Mesenchymal stem cell (in vitro differentiated cells and primary cell): ENCODE measurements around the gene OR1F1.
"Not testable (repeated sequence)": the region's sequence is repeated elsewhere in the genome, so short reads cannot be mapped to it uniquely, and the experiment has no call there.

ENCODE experiments used
- DNase-seq: peaks from one replicate; pipeline ENCODE4 v3.0.0-alpha.2; 2013
- H2AFZ ChIP-seq: one replicate; pipeline ENCODE4 v1.6.1; 2013; ENCODE audit warnings: low read depth, mild to moderate bottlenecking, control low read depth, inconsistent platforms, low read length, moderate library complexity
- H2AK5ac ChIP-seq: 2 replicates; pipeline ENCODE4 v1.6.1; 2013; ENCODE audit warnings: low read length, moderate library complexity, mild to moderate bottlenecking, inconsistent platforms; ENCODE audit not compliant: severe bottlenecking
- H2BK120ac ChIP-seq: one replicate; pipeline ENCODE4 v1.6.1; 2013; ENCODE audit warnings: low read depth, mild to moderate bottlenecking, inconsistent platforms, low read length, moderate library complexity
- H2BK12ac ChIP-seq, 2 experiments: one replicate each; pipeline ENCODE4 v1.6.1; 2013; ENCODE audit warnings: inconsistent platforms in 2 of 2, low read length in 2 of 2, mild to moderate bottlenecking in 2 of 2, moderate library complexity in 2 of 2, control low read depth in 1 of 2
- H2BK15ac ChIP-seq: one replicate; pipeline ENCODE4 v1.6.1; 2013; ENCODE audit warnings: mild to moderate bottlenecking, low read depth, inconsistent platforms; ENCODE audit not compliant: poor library complexity, severe bottlenecking
- H2BK5ac ChIP-seq: 2 replicates; pipeline ENCODE4 v1.6.1; 2013; ENCODE audit warnings: low read depth, mild to moderate bottlenecking, low read length, control low read depth, inconsistent platforms; ENCODE audit not compliant: poor library complexity, severe bottlenecking
- H3K14ac ChIP-seq, 2 experiments: one replicate each; pipeline ENCODE4 v1.6.1; 2013; ENCODE audit warnings: inconsistent platforms in 2 of 2, low read length in 2 of 2, control low read depth in 1 of 2, mild to moderate bottlenecking in 1 of 2, moderate library complexity in 1 of 2
- H3K18ac ChIP-seq, 2 experiments: one replicate each; pipeline ENCODE4 v1.6.1; 2013; ENCODE audit warnings: inconsistent platforms in 2 of 2, low read length in 2 of 2, control low read depth in 1 of 2, low read depth in 1 of 2, mild to moderate bottlenecking in 1 of 2
- H3K23ac ChIP-seq, 2 experiments: one replicate each; pipeline ENCODE4 v1.6.1; 2013; ENCODE audit warnings: inconsistent platforms in 2 of 2, low read length in 2 of 2, mild to moderate bottlenecking in 2 of 2, moderate library complexity in 2 of 2, control low read depth in 1 of 2
- H3K27ac ChIP-seq: 2 replicates; pipeline ENCODE4 v1.5.1; 2013; ENCODE audit warnings: mild to moderate bottlenecking, moderate library complexity, low read length, control low read depth, inconsistent platforms; ENCODE audit not compliant: poor library complexity, severe bottlenecking
- H3K27me3 ChIP-seq, 2 experiments: 2 replicates each; pipeline versions ENCODE4 v1.6.1 to v1.7.0; 2013; ENCODE audit warnings: low read length in 2 of 2, mild to moderate bottlenecking in 2 of 2, moderate library complexity in 2 of 2, control low read depth in 1 of 2, inconsistent platforms in 1 of 2; ENCODE audit not compliant: control insufficient read depth in 1 of 2, insufficient read depth in 1 of 2
- H3K36me3 ChIP-seq, 2 experiments: 2 replicates each; pipeline versions ENCODE4 v1.6.1 to v1.7.0; 2013; ENCODE audit warnings: low read length in 2 of 2, control low read depth in 1 of 2, inconsistent platforms in 1 of 2, low read depth in 1 of 2, mild to moderate bottlenecking in 1 of 2; ENCODE audit not compliant: insufficient read depth in 2 of 2, control insufficient read depth in 1 of 2
- H3K4ac ChIP-seq, 2 experiments: one replicate each; pipeline ENCODE4 v1.6.1; 2013; ENCODE audit warnings: inconsistent platforms in 2 of 2, low read length in 2 of 2, mild to moderate bottlenecking in 2 of 2, moderate library complexity in 2 of 2, control low read depth in 1 of 2, low read depth in 1 of 2
- H3K4me1 ChIP-seq: 2 replicates; pipeline ENCODE4 v1.6.1; 2013; ENCODE audit warnings: low read depth, low read length, control low read depth; ENCODE audit not compliant: control insufficient read depth, insufficient read depth
- H3K4me2 ChIP-seq: 2 replicates; pipeline ENCODE4 v1.6.1; 2013; ENCODE audit warnings: low read length, mild to moderate bottlenecking, inconsistent platforms; ENCODE audit not compliant: poor library complexity, severe bottlenecking
- H3K4me3 ChIP-seq, 2 experiments: 2 replicates each; pipeline versions ENCODE4 v1.5.1 to v1.7.0; 2013; ENCODE audit warnings: low read length in 2 of 2, mild to moderate bottlenecking in 2 of 2, control low read depth in 1 of 2, low read depth in 1 of 2; ENCODE audit not compliant: insufficient read depth in 1 of 2
- H3K79me1 ChIP-seq: replicated peaks from 2 replicates; pipeline ENCODE4 v1.6.1; 2013; ENCODE audit warnings: mild to moderate bottlenecking, control low read depth, low read length, inconsistent platforms; ENCODE audit not compliant: poor library complexity, severe bottlenecking
- H3K9ac ChIP-seq: 2 replicates; pipeline ENCODE4 v1.7.0; 2013; ENCODE audit warnings: mild to moderate bottlenecking, low read length, moderate library complexity
- H3K9me3 ChIP-seq: 2 replicates; pipeline ENCODE4 v1.7.0; 2013; ENCODE audit warnings: mild to moderate bottlenecking, low read length; ENCODE audit not compliant: control insufficient read depth
- H4K8ac ChIP-seq: one replicate; pipeline ENCODE4 v1.6.1; 2013; ENCODE audit warnings: inconsistent platforms, mild to moderate bottlenecking, low read length, moderate library complexity
- H4K91ac ChIP-seq: one replicate; pipeline ENCODE4 v1.6.1; 2013; ENCODE audit warnings: mild to moderate bottlenecking, low read length, inconsistent platforms
- WGBS: methylation state at CpG from one replicate; pipeline ENCODE4 v1.1.7; 2013; ENCODE audit warnings: mixed read lengths; 5-methylcytosine and 5-hydroxymethylcytosine counted together

The OR1F1 gene

GRCh38 chr16:3180445-3180878 is 7.5 kb upstream of the OR1F1 start:
- no peaks in the 10 kb centered on the region for H3K79me1 ChIP-seq
- no peak overlapping the region for H3K18ac ChIP-seq
- 13% methylated on average over 20 of the region's 21 CpGs for WGBS
- no peak overlapping the region for H2BK120ac ChIP-seq
- no peak overlapping the region for H2BK5ac ChIP-seq
- no peak overlapping the region for H2AK5ac ChIP-seq
- no peak overlapping the region for H3K23ac ChIP-seq
- H2AFZ ChIP-seq: no peak overlapping the region
- peaks cover 17% of the 10 kb centered on the region for H3K4me1 ChIP-seq
- H3K4me3 ChIP-seq: no peak overlapping the region
- peak; percentile 20 for DNase-seq
- no peak overlapping the region for H3K4ac ChIP-seq
- no peak overlapping the region for H3K4me2 ChIP-seq
- no peak overlapping the region for H3K9ac ChIP-seq
- H3K9me3 ChIP-seq: no peaks in the 10 kb centered on the region
- no peak overlapping the region for H2BK15ac ChIP-seq
- no peak overlapping the region for H4K8ac ChIP-seq
- H4K91ac ChIP-seq: no peak overlapping the region
- no peak overlapping the region for H2BK12ac ChIP-seq
- H3K27me3 ChIP-seq: peaks cover 59 to 72% of the 10 kb centered on the region in 2 experiments
- no peak overlapping the region for H3K27ac ChIP-seq
- H3K14ac ChIP-seq: no peak overlapping the region
- no peaks in the 10 kb centered on the region for H3K36me3 ChIP-seq

GRCh38 chr16:3182293-3182607 is 5.8 kb upstream of the OR1F1 start:
- not testable (repeated sequence) for H3K23ac ChIP-seq, H2BK12ac ChIP-seq, H2AK5ac ChIP-seq, H4K91ac ChIP-seq, H3K18ac ChIP-seq, H3K4ac ChIP-seq, H2BK120ac ChIP-seq, H3K79me1 ChIP-seq, H2AFZ ChIP-seq, H3K27ac ChIP-seq, H3K9me3 ChIP-seq, H3K4me2 ChIP-seq, H4K8ac ChIP-seq, H2BK5ac ChIP-seq, H3K9ac ChIP-seq, H2BK15ac ChIP-seq, DNase-seq, H3K4me3 ChIP-seq, H3K14ac ChIP-seq, H3K36me3 ChIP-seq
- Histone ChIP-seq H3K27me3 (peaks cover 53 to 64% of the 10 kb centered on the region in 2 experiments), H3K4me1 (peaks cover 17% of the 10 kb centered on the region)
- WGBS: 45% methylated on average over 6 of the region's 8 CpGs

- H2BK5ac ChIP-seq: no peak overlapping the region
- H3K4me3 ChIP-seq: peak overlapping the region; percentile 50 to 77
- no peak overlapping the region for H2BK15ac ChIP-seq
- no peak overlapping the region for H3K18ac ChIP-seq
- no peak overlapping the region for H2AK5ac ChIP-seq
- under 1% methylated on average over 62 of the region's 72 CpGs for WGBS
- H3K4ac ChIP-seq: no peak overlapping the region
- H3K4me1 ChIP-seq: peaks cover 17% of the 10 kb centered on the region
- peak overlapping the region; percentile 18 for H3K9ac ChIP-seq
- H2BK12ac ChIP-seq: no peak overlapping the region
- DNase-seq: peak; percentile 65
- no peaks in the 10 kb centered on the region for H3K9me3 ChIP-seq
- H3K79me1 ChIP-seq: no peaks in the 10 kb centered on the region
- H4K8ac ChIP-seq: peak overlapping the region; percentile 10
- no peak overlapping the region for H2BK120ac ChIP-seq
- peaks cover 49 to 61% of the 10 kb centered on the region in 2 experiments for H3K27me3 ChIP-seq
- peak overlapping the region in 1 of 2 experiments; percentile 60 for H3K23ac ChIP-seq
- no peak overlapping the region for H3K14ac ChIP-seq
- H2AFZ ChIP-seq: peak overlapping the region; percentile 70
- H3K4me2 ChIP-seq: peak overlapping the region; percentile 93
- H3K27ac ChIP-seq: no peak overlapping the region
- H3K36me3 ChIP-seq: no peaks in the 10 kb centered on the region
- H4K91ac ChIP-seq: peak overlapping the region; percentile 18
Observed at GRCh38 chr16:3182608-3183444, 5.2 kb upstream of the OR1F1 start.

- Histone ChIP-seq H3K4me2 (peak overlapping the region; percentile 93), H3K27me3 (peaks cover 47 to 56% of the 10 kb centered on the region in 2 experiments), H2BK5ac (no peak overlapping the region), H3K9me3 (no peaks in the 10 kb centered on the region), H2AK5ac (no peak overlapping the region), H3K23ac (peak overlapping the region in 1 of 2 experiments; percentile 60), H3K36me3 (no peaks in the 10 kb centered on the region), H2BK15ac (no peak overlapping the region), H4K91ac (no peak overlapping the region), H3K18ac (no peak overlapping the region), H3K79me1 (no peaks in the 10 kb centered on the region), H2AFZ (peak overlapping the region; percentile 70), H3K14ac (no peak overlapping the region), H2BK120ac (no peak overlapping the region), H3K27ac (no peak overlapping the region), H3K4me1 (peaks cover 19% of the 10 kb centered on the region), H3K4ac (no peak overlapping the region), H3K4me3 (peak overlapping the region; percentile 50 to 77), H3K9ac (peak overlapping the region; percentile 18), H2BK12ac (no peak overlapping the region), H4K8ac (no peak overlapping the region)
- WGBS: under 1% methylated on average over 31 of the region's 42 CpGs
- peak; percentile 41 for DNase-seq
Observed at GRCh38 chr16:3183445-3184139, 4.4 kb upstream of the OR1F1 start.
